OCI-LY3 (cell line): ENCODE data around the gene DOCK6.

Experiments used
- H2AFZ ChIP-seq: fragments of 200-600, 300-600 bp; shearing (Covaris generic); 2 replicates; pipeline ENCODE4 v1.6.0; 2014; ENCODE audit warnings: antibody characterized with exemption, low read depth, low read length
- H3K27ac ChIP-seq: fragments of 200-600, 300-600 bp; sonication (generic); 2 replicates; pipeline ENCODE4 v1.5.1; 2014; ENCODE audit warnings: mild to moderate bottlenecking, low read length, moderate library complexity, mixed read lengths
- H3K27me3 ChIP-seq: fragments of 200-600, 300-600 bp; sonication (generic); 2 replicates; pipeline ENCODE4 v1.6.1; 2014; ENCODE audit warnings: low read depth, low read length, mixed read lengths
- H3K36me3 ChIP-seq: fragments of 200-600, 300-600 bp; sonication (generic); replicated peaks from 2 replicates; pipeline ENCODE3; 2014; ENCODE audit warnings: low read depth, low read length, mixed read lengths
- H3K4me1 ChIP-seq: fragments of 300-600, 200-600 bp; sonication (generic); 2 replicates; pipeline ENCODE4 v1.6.1; 2014; ENCODE audit warnings: low read length, mixed read lengths
- H3K4me2 ChIP-seq: fragments of 200-600, 300-600 bp; sonication (generic); 2 replicates; pipeline ENCODE4 v1.6.1; 2014; ENCODE audit warnings: low read length, mixed read lengths
- H3K4me3 ChIP-seq: fragments of 300-600, 200-600 bp; sonication (generic); 2 replicates; pipeline ENCODE4 v1.5.1; 2014; ENCODE audit warnings: antibody characterized with exemption, mild to moderate bottlenecking, low read length, moderate library complexity
- H3K79me2 ChIP-seq: fragments of 300-600, 200-600 bp; shearing (Covaris generic); 2 replicates; pipeline ENCODE4 v1.6.1; 2014; ENCODE audit warnings: mild to moderate bottlenecking, low read length, mixed read lengths
- H3K9ac ChIP-seq: fragments of 300-600, 200-600 bp; shearing (Covaris generic); 2 replicates; pipeline ENCODE4 v1.6.0; 2014; ENCODE audit warnings: mild to moderate bottlenecking, low read length, moderate library complexity
- H3K9me3 ChIP-seq: fragments of 200-600, 300-600 bp; shearing (Covaris generic); 2 replicates; pipeline ENCODE4 v1.6.1; 2014; ENCODE audit warnings: low read length, mixed read lengths; ENCODE audit not compliant: insufficient read depth
- H4K20me1 ChIP-seq: fragments of 200-600, 300-600 bp; sonication (generic); 2 replicates; pipeline ENCODE4 v1.6.1; 2016; ENCODE audit warnings: low read length, mixed read lengths; ENCODE audit not compliant: insufficient read depth
- CTCF ChIP-seq: fragments of 200-600, 300-600 bp; sonication (generic); IDR thresholded peaks from 2 replicates; pipeline ENCODE4 v1.5.1; 2014; ENCODE audit warnings: antibody characterized with exemption, low read length, low read depth
- EZH2phosphoT487 ChIP-seq: fragments of 200-600 bp; shearing (Covaris generic); IDR thresholded peaks from 2 replicates; pipeline ENCODE4 v1.6.1; 2018; ENCODE audit warnings: antibody characterized with exemption, mixed run types, low read depth

Gene DOCK6

GRCh38 chr19:11251217-11251616 lies 11.1 kb downstream of the DOCK6 start:
- no peak overlapping the region for H3K4me3 ChIP-seq
- no peak overlapping the region for H3K4me2 ChIP-seq
- no peak overlapping the region for H3K27ac ChIP-seq
- H3K27me3 ChIP-seq, result no peaks in the 10 kb centered on the region
- TF ChIP-seq EZH2phosphoT487 (no peak), CTCF (no peak)
- peaks cover 14% of the 10 kb centered on the region for H3K36me3 ChIP-seq
- no peaks in the 10 kb centered on the region for H3K9me3 ChIP-seq
- H3K4me1 ChIP-seq, result no peaks in the 10 kb centered on the region
- no peaks in the 10 kb centered on the region for H4K20me1 ChIP-seq
- H3K9ac ChIP-seq, result no peak overlapping the region
- H3K79me2 ChIP-seq, result no peaks in the 10 kb centered on the region
- H2AFZ ChIP-seq, result no peak overlapping the region

- Histone ChIP-seq H3K79me2 (no peaks in the 10 kb centered on the region), H3K9me3 (no peaks in the 10 kb centered on the region), H3K36me3 (peaks cover 14% of the 10 kb centered on the region), H3K4me3 (no peak overlapping the region), H3K4me2 (no peak overlapping the region), H3K27ac (no peak overlapping the region), H3K9ac (no peak overlapping the region), H3K4me1 (no peaks in the 10 kb centered on the region), H2AFZ (no peak overlapping the region), H3K27me3 (no peaks in the 10 kb centered on the region), H4K20me1 (no peaks in the 10 kb centered on the region)
- no peak for TF ChIP-seq CTCF
- no peak for TF ChIP-seq EZH2phosphoT487
These were observed 13.5 kb downstream of the DOCK6 start for GRCh38 chr19:11248852-11249251.

- Histone ChIP-seq H3K27ac (no peak overlapping the region), H3K4me3 (no peak overlapping the region), H4K20me1 (no peaks in the 10 kb centered on the region), H3K27me3 (no peaks in the 10 kb centered on the region), H3K9ac (no peak overlapping the region), H2AFZ (no peak overlapping the region), H3K4me2 (no peak overlapping the region), H3K9me3 (no peaks in the 10 kb centered on the region), H3K36me3 (peaks cover 14% of the 10 kb centered on the region), H3K4me1 (no peaks in the 10 kb centered on the region), H3K79me2 (no peaks in the 10 kb centered on the region)
- no peak for TF ChIP-seq CTCF
- no peak for TF ChIP-seq EZH2phosphoT487
These were observed 14.4 kb downstream of the DOCK6 start for GRCh38 chr19:11247934-11248333.

- no peak overlapping the region for H3K27ac ChIP-seq
- H3K9ac ChIP-seq, result no peak overlapping the region
- H3K36me3 ChIP-seq, result peaks cover 17% of the 10 kb centered on the region
- H3K27me3 ChIP-seq, result no peaks in the 10 kb centered on the region
- no peak overlapping the region for H3K4me2 ChIP-seq
- H3K4me3 ChIP-seq, result no peak overlapping the region
- no peak overlapping the region for H2AFZ ChIP-seq
- no peaks in the 10 kb centered on the region for H3K4me1 ChIP-seq
- H3K9me3 ChIP-seq, result no peaks in the 10 kb centered on the region
- TF ChIP-seq CTCF (no peak), EZH2phosphoT487 (no peak)
- H4K20me1 ChIP-seq, result no peaks in the 10 kb centered on the region
- H3K79me2 ChIP-seq, result no peaks in the 10 kb centered on the region
These were observed 14.9 kb downstream of the DOCK6 start for GRCh38 chr19:11247391-11247790.
